ENCODE data around the gene CDIP1. TPM values are rescaled to one million over a fixed set of nuclear protein-coding genes. Genes with fewer than 3 reads are reported as not detected.

Gene CDIP1
- total and polyA plus RNA-seq, 4 donors: 11.3 to 25.2 (median 12.8) TPM

GRCh38 chr16:4510747-4511426 lies 27.7 kb downstream of the CDIP1 start:
- ATAC-seq (ENCODE audit: insufficient read depth, low FRiP score): no peak
- no peak overlapping the region for H3K4me3 ChIP-seq
- 67 to 77% methylated on average over 14 of the region's 14 CpGs for WGBS, 2 donors
- no peak overlapping the region for H3K27ac ChIP-seq (ENCODE audit: low read depth in 1 of 2, low read length in 1 of 2)
- H3K4me1 ChIP-seq (ENCODE audit: control insufficient read depth in 5 of 5, insufficient read depth in 5 of 5, low read length in 5 of 5): peaks cover 0 to 12% (median 2%) of the 10 kb centered on the region in 5 donors
- no peak for DNase-seq
- no peak overlapping the region for H3K9ac ChIP-seq (ENCODE audit: insufficient read depth in 1 of 2, low read length in 2 of 2)
- TF ChIP-seq CTCF (IDR thresholded peaks at IDR 0.05; ENCODE audit: control extremely low read depth, extremely low read depth): no peak
- no peaks in the 10 kb centered on the region for H3K27me3 ChIP-seq (ENCODE audit: control insufficient read depth in 3 of 3, insufficient read depth in 3 of 3, low read length in 2 of 3)
- H3K9me3 ChIP-seq (ENCODE audit: control insufficient read depth in 4 of 4, insufficient read depth in 3 of 4, low read length in 3 of 4): no peaks in the 10 kb centered on the region
- H3K36me3 ChIP-seq (ENCODE audit: control insufficient read depth in 4 of 4, insufficient read depth in 4 of 4, low read length in 4 of 4): peaks cover 14 to 63% (median 22%) of the 10 kb centered on the region in 4 donors

- H3K4me3 ChIP-seq: no peak overlapping the region
- peaks cover 14 to 66% (median 22%) of the 10 kb centered on the region in 4 donors for H3K36me3 ChIP-seq (ENCODE audit: control insufficient read depth in 4 of 4, insufficient read depth in 4 of 4, low read length in 4 of 4)
- no peak for ATAC-seq (ENCODE audit: insufficient read depth, low FRiP score)
- no peak for DNase-seq
- H3K27me3 ChIP-seq (ENCODE audit: control insufficient read depth in 3 of 3, insufficient read depth in 3 of 3, low read length in 2 of 3): no peaks in the 10 kb centered on the region
- no peaks in the 10 kb centered on the region for H3K9me3 ChIP-seq (ENCODE audit: control insufficient read depth in 4 of 4, insufficient read depth in 3 of 4, low read length in 3 of 4)
- no peak overlapping the region for H3K27ac ChIP-seq (ENCODE audit: low read depth in 1 of 2, low read length in 1 of 2)
- no peak for TF ChIP-seq CTCF (IDR thresholded peaks at IDR 0.05; ENCODE audit: control extremely low read depth, extremely low read depth)
- H3K4me1 ChIP-seq (ENCODE audit: control insufficient read depth in 5 of 5, insufficient read depth in 5 of 5, low read length in 5 of 5): peaks cover 0 to 12% (median 2%) of the 10 kb centered on the region in 5 donors
- 82 to 84% methylated on average over 5 of the region's 5 CpGs for WGBS, 2 donors
- H3K9ac ChIP-seq (ENCODE audit: insufficient read depth in 1 of 2, low read length in 2 of 2): no peak overlapping the region
Measured at GRCh38 chr16:4510131-4510530, 28.4 kb downstream of the CDIP1 start.

GRCh38 chr16:4509420-4509819 lies 29.2 kb downstream of the CDIP1 start:
- no peak overlapping the region for H3K27ac ChIP-seq (ENCODE audit: low read depth in 1 of 2, low read length in 1 of 2)
- ATAC-seq (ENCODE audit: insufficient read depth, low FRiP score) (no peak), DNase-seq (no peak)
- no peaks in the 10 kb centered on the region for H3K27me3 ChIP-seq (ENCODE audit: control insufficient read depth in 3 of 3, insufficient read depth in 3 of 3, low read length in 2 of 3)
- H3K4me3 ChIP-seq: no peak overlapping the region
- 96 to 97% methylated on average over 8 of the region's 8 CpGs for WGBS, 2 donors
- H3K36me3 ChIP-seq (ENCODE audit: control insufficient read depth in 4 of 4, insufficient read depth in 4 of 4, low read length in 4 of 4): peaks cover 14 to 64% (median 22%) of the 10 kb centered on the region in 4 donors
- peaks cover 0 to 8% (median 2%) of the 10 kb centered on the region in 5 donors for H3K4me1 ChIP-seq (ENCODE audit: control insufficient read depth in 5 of 5, insufficient read depth in 5 of 5, low read length in 5 of 5)
- no peak for TF ChIP-seq CTCF (IDR thresholded peaks at IDR 0.05; ENCODE audit: control extremely low read depth, extremely low read depth)
- H3K9ac ChIP-seq (ENCODE audit: insufficient read depth in 1 of 2, low read length in 2 of 2): no peak overlapping the region
- no peaks in the 10 kb centered on the region for H3K9me3 ChIP-seq (ENCODE audit: control insufficient read depth in 4 of 4, insufficient read depth in 3 of 4, low read length in 3 of 4)
